Measurements from ENCODE around the gene GET3.

DNA sequence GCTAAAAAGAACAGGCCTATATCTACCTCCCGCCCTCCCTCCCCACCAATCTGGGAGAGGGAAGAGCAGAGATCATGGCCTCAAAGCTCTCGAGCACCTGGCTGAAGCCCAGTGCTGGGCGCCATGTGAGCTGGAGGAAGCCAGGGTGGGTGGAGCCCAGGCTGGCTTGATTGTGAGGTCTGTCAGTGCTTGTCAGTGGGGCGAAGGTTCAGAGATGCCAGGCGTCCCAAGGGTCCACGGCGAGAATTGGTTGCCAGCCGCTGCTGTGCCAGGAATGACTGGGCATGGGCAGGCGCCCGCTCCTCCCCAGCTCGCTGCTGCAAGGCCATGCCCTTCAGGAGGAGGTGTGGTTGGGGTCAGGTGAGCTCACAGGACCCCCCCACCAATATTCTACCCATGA lies 25.8 kb downstream of the GET3 start:
- TF ChIP-seq, protein P1, sequence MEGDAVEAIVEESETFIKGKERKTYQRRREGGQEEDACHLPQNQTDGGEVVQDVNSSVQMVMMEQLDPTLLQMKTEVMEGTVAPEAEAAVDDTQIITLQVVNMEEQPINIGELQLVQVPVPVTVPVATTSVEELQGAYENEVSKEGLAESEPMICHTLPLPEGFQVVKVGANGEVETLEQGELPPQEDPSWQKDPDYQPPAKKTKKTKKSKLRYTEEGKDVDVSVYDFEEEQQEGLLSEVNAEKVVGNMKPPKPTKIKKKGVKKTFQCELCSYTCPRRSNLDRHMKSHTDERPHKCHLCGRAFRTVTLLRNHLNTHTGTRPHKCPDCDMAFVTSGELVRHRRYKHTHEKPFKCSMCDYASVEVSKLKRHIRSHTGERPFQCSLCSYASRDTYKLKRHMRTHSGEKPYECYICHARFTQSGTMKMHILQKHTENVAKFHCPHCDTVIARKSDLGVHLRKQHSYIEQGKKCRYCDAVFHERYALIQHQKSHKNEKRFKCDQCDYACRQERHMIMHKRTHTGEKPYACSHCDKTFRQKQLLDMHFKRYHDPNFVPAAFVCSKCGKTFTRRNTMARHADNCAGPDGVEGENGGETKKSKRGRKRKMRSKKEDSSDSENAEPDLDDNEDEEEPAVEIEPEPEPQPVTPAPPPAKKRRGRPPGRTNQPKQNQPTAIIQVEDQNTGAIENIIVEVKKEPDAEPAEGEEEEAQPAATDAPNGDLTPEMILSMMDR (conservative IDR thresholded peaks at IDR 0.05; ENCODE audit: low read depth, low read length), result no peak
- TF ChIP-seq FOS (IDR thresholded peaks at IDR 0.05; ENCODE audit: low read depth, low read length) (no peak), POLR2A (IDR thresholded peaks at IDR 0.05; ENCODE audit: low read depth, low read length) (no peak), SMC3 (IDR thresholded peaks at IDR 0.05; ENCODE audit: low read depth, low read length) (no peak), MAZ (IDR thresholded peaks at IDR 0.05; ENCODE audit: borderline replicate concordance, low read depth, low read length) (no peak), CEBPB (IDR thresholded peaks at IDR 0.05; ENCODE audit: low read depth, low read length) (no peak), BHLHE40 (IDR thresholded peaks at IDR 0.05; ENCODE audit: low read depth, low read length) (no peak), RAD21 (IDR thresholded peaks at IDR 0.05; ENCODE audit: low read length) (no peak), CHD1 (IDR thresholded peaks at IDR 0.05; ENCODE audit: low read depth, low read length) (no peak), RCOR1 (IDR thresholded peaks at IDR 0.05; ENCODE audit: insufficient replicate concordance, low read length) (no peak), RFX5 (IDR thresholded peaks at IDR 0.05; ENCODE audit: low read depth, low read length) (no peak)
- TF ChIP-seq, protein P2, sequence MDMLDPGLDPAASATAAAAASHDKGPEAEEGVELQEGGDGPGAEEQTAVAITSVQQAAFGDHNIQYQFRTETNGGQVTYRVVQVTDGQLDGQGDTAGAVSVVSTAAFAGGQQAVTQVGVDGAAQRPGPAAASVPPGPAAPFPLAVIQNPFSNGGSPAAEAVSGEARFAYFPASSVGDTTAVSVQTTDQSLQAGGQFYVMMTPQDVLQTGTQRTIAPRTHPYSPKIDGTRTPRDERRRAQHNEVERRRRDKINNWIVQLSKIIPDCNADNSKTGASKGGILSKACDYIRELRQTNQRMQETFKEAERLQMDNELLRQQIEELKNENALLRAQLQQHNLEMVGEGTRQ (IDR thresholded peaks at IDR 0.05; ENCODE audit: low read depth, low read length), result no peak
- TF ChIP-seq, protein P3, sequence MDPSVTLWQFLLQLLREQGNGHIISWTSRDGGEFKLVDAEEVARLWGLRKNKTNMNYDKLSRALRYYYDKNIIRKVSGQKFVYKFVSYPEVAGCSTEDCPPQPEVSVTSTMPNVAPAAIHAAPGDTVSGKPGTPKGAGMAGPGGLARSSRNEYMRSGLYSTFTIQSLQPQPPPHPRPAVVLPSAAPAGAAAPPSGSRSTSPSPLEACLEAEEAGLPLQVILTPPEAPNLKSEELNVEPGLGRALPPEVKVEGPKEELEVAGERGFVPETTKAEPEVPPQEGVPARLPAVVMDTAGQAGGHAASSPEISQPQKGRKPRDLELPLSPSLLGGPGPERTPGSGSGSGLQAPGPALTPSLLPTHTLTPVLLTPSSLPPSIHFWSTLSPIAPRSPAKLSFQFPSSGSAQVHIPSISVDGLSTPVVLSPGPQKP (IDR thresholded peaks at IDR 0.05; ENCODE audit: borderline replicate concordance, low read depth, low read length), result no peak
